Measurements from ENCODE around the gene FLYWCH2.

Gene FLYWCH2

GRCh38 chr16:2946649-2947048 lies 63.6 kb downstream of the FLYWCH2 start:
- DNase-seq = no peak
